ENCODE data around the gene KATNA1.

The KATNA1 gene

DNA sequence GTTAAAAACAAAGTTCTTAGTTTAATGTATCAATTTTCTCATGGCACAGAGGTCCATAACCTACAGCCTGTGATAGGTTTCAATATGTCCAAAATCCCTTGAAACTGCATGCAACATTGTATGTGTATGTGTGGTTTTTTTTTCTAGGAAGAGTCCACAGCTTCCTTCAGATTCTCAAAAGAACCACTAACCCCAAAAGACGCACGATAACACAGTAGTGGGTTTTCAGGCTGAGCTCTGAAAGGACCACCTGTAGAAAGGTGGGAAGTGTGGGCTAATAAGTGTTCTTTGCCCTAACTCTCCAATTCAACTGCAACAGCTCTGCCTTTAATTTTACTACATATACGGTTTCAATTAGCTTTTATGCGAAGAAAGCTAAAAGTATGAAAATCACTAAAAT, 11.5 kb upstream of the KATNA1 start:
- Histone ChIP-seq H3K36me3 (ENCODE audit: insufficient read depth, low read length) (peaks cover 36% of the 10 kb centered on the region), H3K27me3 (ENCODE audit: control insufficient read depth in 1 of 2, insufficient read depth in 2 of 2, low read length in 2 of 2) (no peaks in the 10 kb centered on the region), H3K4me1 (ENCODE audit: insufficient read depth, low read length) (no peaks in the 10 kb centered on the region), H3K9ac (ENCODE audit: low read length) (no peak overlapping the region), H3K9me3 (ENCODE audit: low read length) (no peaks in the 10 kb centered on the region), H3K27ac (ENCODE audit: low read depth, low read length) (no peak overlapping the region), H3K4me3 (ENCODE audit: low read depth in 1 of 2, low read length in 2 of 2) (no peak overlapping the region)

DNA sequence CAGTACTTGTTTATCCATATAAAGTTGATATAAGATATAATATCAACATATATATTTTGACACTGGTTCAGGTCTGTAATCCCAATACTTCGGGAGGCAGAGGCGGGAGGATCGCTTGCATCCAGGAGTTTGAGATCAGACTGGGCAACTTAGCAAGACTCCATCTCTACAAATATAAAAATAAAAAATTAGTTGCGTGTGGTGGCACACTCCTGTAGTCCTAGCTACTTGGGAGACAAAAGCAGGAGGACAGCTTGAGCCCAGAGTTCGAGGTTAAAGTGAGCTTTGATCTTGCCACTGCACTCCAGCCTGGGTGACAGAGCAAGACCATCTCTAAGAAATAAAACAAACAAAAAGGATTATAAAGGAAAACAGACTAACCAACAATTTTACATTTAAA, 8.9 kb upstream of the KATNA1 start:
- H3K9ac ChIP-seq (ENCODE audit: low read length) = no peak overlapping the region
- no peak overlapping the region for H3K4me3 ChIP-seq (ENCODE audit: low read depth in 1 of 2, low read length in 2 of 2)
- H3K27ac ChIP-seq (ENCODE audit: low read depth, low read length) = no peak overlapping the region
- H3K9me3 ChIP-seq (ENCODE audit: low read length) = no peaks in the 10 kb centered on the region
- peaks cover 24% of the 10 kb centered on the region for H3K36me3 ChIP-seq (ENCODE audit: insufficient read depth, low read length)
- H3K4me1 ChIP-seq (ENCODE audit: insufficient read depth, low read length) = no peaks in the 10 kb centered on the region
- H3K27me3 ChIP-seq (ENCODE audit: control insufficient read depth in 1 of 2, insufficient read depth in 2 of 2, low read length in 2 of 2) = no peaks in the 10 kb centered on the region

DNA sequence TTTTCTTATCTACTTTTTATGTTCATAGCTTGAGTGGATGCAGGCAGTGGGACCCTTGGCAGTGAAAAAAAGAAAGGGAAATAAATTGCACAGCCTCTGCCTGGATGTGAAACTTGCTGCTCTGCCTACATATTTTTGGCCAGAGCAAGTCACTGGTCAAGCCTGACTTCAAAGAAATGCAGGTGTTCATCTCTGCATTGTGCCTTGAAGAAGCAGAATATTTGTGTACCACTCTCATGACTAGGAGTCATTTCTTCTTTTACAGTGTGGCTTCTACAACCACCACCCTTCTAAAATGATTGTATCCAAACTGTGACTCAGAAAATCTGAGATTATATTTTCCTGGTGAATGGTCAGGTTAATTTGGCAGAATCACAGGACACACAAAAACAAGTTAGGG, 2.5 kb upstream of the KATNA1 start:
- Histone ChIP-seq H3K36me3 (ENCODE audit: insufficient read depth, low read length) (no peaks in the 10 kb centered on the region), H3K9ac (ENCODE audit: low read length) (no peak overlapping the region), H3K27me3 (ENCODE audit: control insufficient read depth in 1 of 2, insufficient read depth in 2 of 2, low read length in 2 of 2) (no peaks in the 10 kb centered on the region), H3K9me3 (ENCODE audit: low read length) (no peaks in the 10 kb centered on the region), H3K4me3 (ENCODE audit: low read depth in 1 of 2, low read length in 2 of 2) (no peak overlapping the region), H3K27ac (ENCODE audit: low read depth, low read length) (no peak overlapping the region), H3K4me1 (ENCODE audit: insufficient read depth, low read length) (peaks cover 14% of the 10 kb centered on the region)

DNA sequence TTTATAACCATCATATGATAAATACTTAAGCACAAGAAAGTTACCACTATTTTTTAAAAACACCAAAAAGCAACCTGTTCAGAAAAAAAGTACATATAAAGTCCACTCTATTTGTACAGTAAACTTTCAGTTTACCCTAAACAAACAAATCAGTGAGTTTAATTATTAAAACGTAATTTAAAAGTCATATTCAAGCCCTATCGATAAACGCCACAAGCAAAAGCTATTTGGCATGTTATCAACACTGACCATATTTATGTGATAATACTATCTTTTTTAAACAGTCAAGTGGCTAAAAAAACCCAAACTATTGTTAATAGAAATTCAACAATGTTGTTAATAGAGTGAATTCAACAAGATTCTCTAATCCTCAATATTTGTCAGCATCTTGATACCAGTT, 1.9 kb downstream of the KATNA1 start:
- Histone ChIP-seq H3K4me1 (ENCODE audit: insufficient read depth, low read length) (peaks cover 14% of the 10 kb centered on the region), H3K36me3 (ENCODE audit: insufficient read depth, low read length) (no peaks in the 10 kb centered on the region), H3K9ac (ENCODE audit: low read length) (no peak overlapping the region), H3K9me3 (ENCODE audit: low read length) (no peaks in the 10 kb centered on the region), H3K27me3 (ENCODE audit: control insufficient read depth in 1 of 2, insufficient read depth in 2 of 2, low read length in 2 of 2) (no peaks in the 10 kb centered on the region), H3K27ac (ENCODE audit: low read depth, low read length) (no peak overlapping the region), H3K4me3 (ENCODE audit: low read depth in 1 of 2, low read length in 2 of 2) (no peak overlapping the region)

DNA sequence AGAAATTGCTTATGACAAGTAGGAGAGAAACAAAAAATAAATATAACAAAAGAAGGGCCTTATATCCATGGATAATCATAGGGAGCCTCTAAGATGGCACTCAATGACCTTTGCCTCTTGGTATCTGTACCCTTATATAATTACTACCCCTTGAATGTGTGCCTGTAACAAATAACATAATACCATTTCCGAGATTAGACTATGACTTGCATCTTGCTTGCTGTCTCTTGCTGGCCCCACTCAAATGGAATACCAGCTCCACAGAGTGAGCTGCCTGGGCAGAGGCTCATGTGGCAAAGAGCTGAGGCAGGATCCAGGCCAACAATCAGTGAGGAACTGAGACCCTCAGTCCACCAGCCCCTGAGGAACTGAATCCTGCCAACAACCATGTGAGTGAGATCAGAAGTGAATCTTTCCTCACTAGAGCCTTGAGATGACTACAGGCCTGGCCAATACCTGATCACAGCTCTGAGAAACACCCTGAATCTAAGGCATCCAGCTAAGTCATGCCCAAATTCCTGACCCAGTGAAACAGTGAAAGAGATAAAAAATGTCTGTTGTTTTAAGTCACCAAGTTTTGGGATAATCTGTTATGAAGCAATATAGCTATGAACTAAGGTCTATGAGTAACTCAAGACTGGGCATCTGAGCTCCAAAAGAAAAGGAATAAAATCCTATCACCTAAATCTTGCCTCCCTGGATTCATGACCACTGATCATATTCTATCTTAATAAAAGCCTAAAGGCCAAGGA, 5.5 kb downstream of the KATNA1 start:
- Histone ChIP-seq H3K27me3 (ENCODE audit: control insufficient read depth in 1 of 2, insufficient read depth in 2 of 2, low read length in 2 of 2) (no peaks in the 10 kb centered on the region), H3K4me1 (ENCODE audit: insufficient read depth, low read length) (peaks cover 9% of the 10 kb centered on the region), H3K4me3 (ENCODE audit: low read depth in 1 of 2, low read length in 2 of 2) (no peak overlapping the region), H3K36me3 (ENCODE audit: insufficient read depth, low read length) (no peaks in the 10 kb centered on the region), H3K27ac (ENCODE audit: low read depth, low read length) (no peak overlapping the region), H3K9me3 (ENCODE audit: low read length) (no peaks in the 10 kb centered on the region), H3K9ac (ENCODE audit: low read length) (no peak overlapping the region)

DNA sequence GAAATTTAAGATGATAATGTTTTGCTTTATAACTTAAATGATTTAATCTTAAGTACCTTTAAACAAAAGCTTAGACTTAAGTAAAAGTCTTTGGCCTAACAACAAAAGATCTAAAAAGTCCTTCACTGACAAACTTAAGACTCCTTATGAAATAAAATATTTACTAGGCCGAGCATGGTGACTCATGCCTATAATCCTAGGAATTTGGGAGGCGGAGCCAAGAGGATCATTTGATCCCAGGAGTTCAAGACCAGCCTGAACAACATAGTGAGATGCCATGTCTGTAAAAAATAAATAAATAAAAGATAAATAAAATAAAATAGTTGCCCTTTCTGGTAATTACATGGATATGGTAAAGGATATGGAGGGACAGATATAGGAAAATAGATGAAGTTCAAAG, 12.4 kb downstream of the KATNA1 start:
- Histone ChIP-seq H3K27ac (ENCODE audit: low read depth, low read length) (no peak overlapping the region), H3K9ac (ENCODE audit: low read length) (no peak overlapping the region), H3K4me3 (ENCODE audit: low read depth in 1 of 2, low read length in 2 of 2) (no peak overlapping the region), H3K27me3 (ENCODE audit: control insufficient read depth in 1 of 2, insufficient read depth in 2 of 2, low read length in 2 of 2) (no peaks in the 10 kb centered on the region), H3K36me3 (ENCODE audit: insufficient read depth, low read length) (peaks cover 13% of the 10 kb centered on the region), H3K9me3 (ENCODE audit: low read length) (no peaks in the 10 kb centered on the region), H3K4me1 (ENCODE audit: insufficient read depth, low read length) (no peaks in the 10 kb centered on the region)

DNA sequence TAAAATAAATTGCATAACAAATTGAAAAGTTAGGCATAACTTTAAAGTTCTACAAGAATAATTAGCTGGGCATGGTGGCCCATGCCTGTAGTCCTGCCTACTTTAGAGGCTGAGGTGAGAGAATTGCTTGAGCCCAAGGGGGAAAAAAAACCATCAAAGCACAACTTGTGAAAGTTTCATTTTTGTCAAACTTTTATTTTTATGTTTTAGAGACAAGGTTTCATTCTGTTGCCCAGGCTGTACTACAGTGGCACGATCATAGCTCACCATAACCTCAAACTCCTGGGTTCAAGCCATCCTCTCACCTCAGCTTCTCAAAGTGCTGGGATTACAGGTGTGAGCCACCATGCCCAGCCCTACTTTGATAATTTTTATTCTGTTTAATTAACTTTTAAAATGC, 14.2 kb downstream of the KATNA1 start:
- H3K36me3 ChIP-seq (ENCODE audit: insufficient read depth, low read length) = peaks cover 14% of the 10 kb centered on the region
- H3K4me1 ChIP-seq (ENCODE audit: insufficient read depth, low read length) = no peaks in the 10 kb centered on the region
- no peak overlapping the region for H3K4me3 ChIP-seq (ENCODE audit: low read depth in 1 of 2, low read length in 2 of 2)
- H3K27me3 ChIP-seq (ENCODE audit: control insufficient read depth in 1 of 2, insufficient read depth in 2 of 2, low read length in 2 of 2) = no peaks in the 10 kb centered on the region
- no peak overlapping the region for H3K27ac ChIP-seq (ENCODE audit: low read depth, low read length)
- no peak overlapping the region for H3K9ac ChIP-seq (ENCODE audit: low read length)
- H3K9me3 ChIP-seq (ENCODE audit: low read length) = no peaks in the 10 kb centered on the region

DNA sequence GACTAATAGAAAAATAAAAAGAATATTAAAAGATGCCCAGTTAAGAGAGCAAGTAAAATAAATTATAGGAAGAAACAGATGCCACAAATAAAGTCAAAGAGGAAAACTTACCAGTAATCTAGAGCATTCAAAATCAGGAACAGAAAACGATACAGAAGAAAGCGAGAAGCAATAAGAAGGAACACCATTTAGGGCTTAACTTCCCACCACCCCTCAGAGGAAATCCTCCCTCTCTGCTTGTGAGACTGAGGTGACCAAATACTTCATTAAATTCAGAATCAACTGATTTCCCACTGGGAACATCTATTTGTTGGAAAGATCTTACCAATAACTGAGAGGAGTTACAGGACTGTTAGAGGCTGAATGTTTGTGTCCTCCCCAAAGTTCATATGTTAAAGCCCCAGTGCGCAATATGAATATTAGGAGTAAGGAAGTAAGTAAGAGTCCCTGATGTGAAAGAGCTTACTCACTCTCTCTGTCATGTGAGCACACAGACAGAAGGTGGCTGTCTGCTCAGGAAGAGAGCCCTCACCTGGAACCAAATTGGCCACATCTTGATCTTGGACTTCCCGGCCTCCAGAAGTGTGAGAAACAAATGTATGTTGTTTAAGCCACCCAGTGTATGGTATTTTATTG, 19.5 kb downstream of the KATNA1 start:
- H3K36me3 ChIP-seq (ENCODE audit: insufficient read depth, low read length) = peaks cover 19% of the 10 kb centered on the region
- H3K27me3 ChIP-seq (ENCODE audit: control insufficient read depth in 1 of 2, insufficient read depth in 2 of 2, low read length in 2 of 2) = no peaks in the 10 kb centered on the region
- no peak overlapping the region for H3K27ac ChIP-seq (ENCODE audit: low read depth, low read length)
- H3K4me1 ChIP-seq (ENCODE audit: insufficient read depth, low read length) = no peaks in the 10 kb centered on the region
- H3K9ac ChIP-seq (ENCODE audit: low read length) = no peak overlapping the region
- no peak overlapping the region for H3K4me3 ChIP-seq (ENCODE audit: low read depth in 1 of 2, low read length in 2 of 2)
- no peaks in the 10 kb centered on the region for H3K9me3 ChIP-seq (ENCODE audit: low read length)

DNA sequence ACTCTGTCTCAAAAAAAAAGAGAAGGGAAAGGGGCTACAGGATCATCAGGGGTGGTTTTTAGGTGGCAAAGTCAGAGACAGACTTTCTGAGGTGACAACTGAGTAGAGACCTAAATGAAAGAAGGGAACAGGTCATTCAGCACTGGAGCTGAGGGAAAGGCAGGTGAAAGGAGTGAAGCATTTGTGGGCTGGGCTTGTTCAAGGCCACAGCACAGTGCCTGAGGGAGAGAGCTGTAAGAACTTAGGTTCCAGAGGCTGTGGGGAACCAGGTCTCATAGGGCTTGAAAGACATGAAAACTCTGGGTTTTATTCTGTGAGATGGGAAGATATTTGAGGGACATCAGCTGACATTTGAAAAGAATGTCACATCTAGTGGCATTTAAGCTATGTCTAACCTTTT, 20.8 kb downstream of the KATNA1 start:
- Histone ChIP-seq H3K4me3 (ENCODE audit: low read depth in 1 of 2, low read length in 2 of 2) (no peak overlapping the region), H3K27me3 (ENCODE audit: control insufficient read depth in 1 of 2, insufficient read depth in 2 of 2, low read length in 2 of 2) (no peaks in the 10 kb centered on the region), H3K9me3 (ENCODE audit: low read length) (no peaks in the 10 kb centered on the region), H3K27ac (ENCODE audit: low read depth, low read length) (no peak overlapping the region), H3K9ac (ENCODE audit: low read length) (no peak overlapping the region), H3K4me1 (ENCODE audit: insufficient read depth, low read length) (no peaks in the 10 kb centered on the region), H3K36me3 (ENCODE audit: insufficient read depth, low read length) (peaks cover 21% of the 10 kb centered on the region)

DNA sequence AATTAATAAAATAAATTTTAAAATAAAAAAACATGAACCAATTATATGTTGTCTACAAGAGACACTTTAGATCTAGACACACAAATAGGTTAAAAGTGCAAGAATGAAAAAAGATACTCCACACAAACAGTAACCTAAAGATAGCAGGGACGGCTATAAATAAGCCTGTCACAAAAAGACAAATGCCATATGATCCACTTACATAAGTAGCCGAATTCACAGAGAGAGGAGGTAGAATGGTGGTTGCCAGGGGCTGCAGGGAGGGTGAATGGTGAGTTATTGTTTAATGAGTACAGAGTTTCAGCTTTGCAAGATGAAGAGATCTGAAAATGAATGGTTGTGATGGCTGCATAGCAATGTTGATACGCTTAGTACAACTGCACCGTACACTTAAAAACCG, 32.7 kb downstream of the KATNA1 start:
- Histone ChIP-seq H3K4me1 (ENCODE audit: insufficient read depth, low read length) (no peaks in the 10 kb centered on the region), H3K27me3 (ENCODE audit: control insufficient read depth in 1 of 2, insufficient read depth in 2 of 2, low read length in 2 of 2) (no peaks in the 10 kb centered on the region), H3K4me3 (ENCODE audit: low read depth in 1 of 2, low read length in 2 of 2) (no peak overlapping the region), H3K9ac (ENCODE audit: low read length) (no peak overlapping the region), H3K36me3 (ENCODE audit: insufficient read depth, low read length) (peaks cover 16% of the 10 kb centered on the region), H3K9me3 (ENCODE audit: low read length) (no peaks in the 10 kb centered on the region), H3K27ac (ENCODE audit: low read depth, low read length) (no peak overlapping the region)

DNA sequence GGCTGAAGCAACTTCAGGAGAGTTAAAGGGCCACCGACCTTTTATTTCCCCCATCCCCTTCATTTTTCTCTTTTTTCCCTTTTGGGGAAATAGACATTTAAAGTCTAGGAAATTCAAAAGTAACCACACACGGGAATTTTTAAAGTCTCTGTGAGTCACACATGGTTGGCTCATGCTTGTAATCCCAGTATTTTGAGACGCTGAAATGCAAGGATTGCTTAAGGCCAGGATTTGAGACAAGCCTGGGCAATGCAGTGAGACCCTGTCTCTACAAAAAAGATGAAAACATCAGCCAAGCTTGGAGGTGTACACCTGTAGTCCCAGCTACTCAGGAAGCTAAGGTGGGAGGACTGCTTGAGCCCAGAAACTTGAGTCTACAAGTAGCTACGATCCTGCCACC, 34.2 kb downstream of the KATNA1 start:
- no peak overlapping the region for H3K27ac ChIP-seq (ENCODE audit: low read depth, low read length)

More for the DNA sequence above, 34.2 kb downstream of the KATNA1 start:
- Histone ChIP-seq H3K9ac (ENCODE audit: low read length) (no peak overlapping the region), H3K36me3 (ENCODE audit: insufficient read depth, low read length) (peaks cover 7% of the 10 kb centered on the region), H3K27me3 (ENCODE audit: control insufficient read depth in 1 of 2, insufficient read depth in 2 of 2, low read length in 2 of 2) (no peaks in the 10 kb centered on the region), H3K4me1 (ENCODE audit: insufficient read depth, low read length) (no peaks in the 10 kb centered on the region), H3K9me3 (ENCODE audit: low read length) (no peaks in the 10 kb centered on the region), H3K4me3 (ENCODE audit: low read depth in 1 of 2, low read length in 2 of 2) (no peak overlapping the region)
